Endothelial cell of umbilical vein (primary cell): ENCODE results near the gene CD46. TPM values are rescaled to one million over a fixed set of nuclear protein-coding genes. Genes with fewer than 3 reads are reported as not detected.

Experiments used
- BruUV-seq: library from RNA; stranded (reverse); fragments of 400-500 nt; replicated peaks from 2 replicates; lab custom pipeline; 2021; lab: Mats Ljungman, UMichigan
- CTCF ChIA-PET: fragments of 300-600, 350-600 bp; sonication (Branson Sonifier 250); formaldehyde crosslinking; loops from one replicate; lab custom pipeline; 2021; ENCODE audit warnings: antibody characterized with exemption, inconsistent platforms; lab: Charles Lee
- POLR2A ChIA-PET: fragments of 300-600, 350-600 bp; sonication (Branson Sonifier 250); formaldehyde crosslinking; loops from one replicate; lab custom pipeline; 2021; ENCODE audit warnings: antibody characterized with exemption, inconsistent platforms; lab: Charles Lee
- DNase-seq: peaks from one replicate; pipeline ENCODE4 v3.0.0-alpha.2; 2011; ENCODE audit warnings: low read depth, low spot score
- FAIRE-seq: peaks from 2 replicates; lab custom pipeline; 2011; peaks lifted over from hg19 to GRCh38; lab: Jason Lieb, UNC
- H2AFZ ChIP-seq: 2 replicates; pipeline ENCODE4 v1.6.0; 2012; ENCODE audit warnings: low read depth, low read length, control low read depth, inconsistent platforms
- H3K27ac ChIP-seq: 2 replicates; pipeline ENCODE4 v1.5.1; 2011; ENCODE audit warnings: low read depth, mild to moderate bottlenecking, control low read depth, low read length, moderate library complexity; ENCODE audit not compliant: insufficient read depth
- H3K27me3 ChIP-seq, 2 experiments: 2 replicates each; pipeline versions ENCODE4 v1.6.0 to v1.6.1; 2011; ENCODE audit warnings: low read length in 2 of 2, mixed read lengths in 1 of 2; ENCODE audit not compliant: control insufficient read depth in 2 of 2, insufficient read depth in 2 of 2
- H3K36me3 ChIP-seq, 2 experiments: 2 replicates in 1 of 2; 3 replicates in 1 of 2; pipeline ENCODE4 v1.5.1; 2011; ENCODE audit warnings: low read length in 2 of 2, mild to moderate bottlenecking in 1 of 2, moderate library complexity in 1 of 2; ENCODE audit not compliant: control insufficient read depth in 2 of 2, insufficient read depth in 2 of 2; ENCODE audit errors: extremely low read depth in 1 of 2
- H3K4me1 ChIP-seq: 3 replicates; pipeline ENCODE4 v1.5.1; 2011; ENCODE audit warnings: mild to moderate bottlenecking, low read length; ENCODE audit not compliant: control insufficient read depth, insufficient read depth; ENCODE audit errors: extremely low read depth
- H3K4me2 ChIP-seq: 2 replicates; pipeline ENCODE4 v1.6.1; 2011; ENCODE audit warnings: low read length, control low read depth, mixed read lengths; ENCODE audit not compliant: insufficient read depth
- H3K4me3 ChIP-seq, 3 experiments: fragments of 200-600 bp in 1 of 3; sonication (generic), shearing (Covaris generic) in 1 of 3; replicated peaks in 1 of 3; 2 replicates each; pipeline ENCODE4 v1.5.1; 2011 to 2016; ENCODE audit warnings: control low read depth in 3 of 3, low read length in 3 of 3, mild to moderate bottlenecking in 2 of 3, inconsistent platforms in 1 of 3, low read depth in 1 of 3, moderate library complexity in 1 of 3; ENCODE audit not compliant: insufficient read depth in 1 of 3
- H3K79me2 ChIP-seq: 2 replicates; pipeline ENCODE4 v1.6.0; 2012; ENCODE audit warnings: low read length, inconsistent platforms; ENCODE audit not compliant: control insufficient read depth, insufficient read depth
- H3K9ac ChIP-seq: replicated peaks from 2 replicates; pipeline ENCODE3; 2011; ENCODE audit warnings: low read length, control low read depth; ENCODE audit not compliant: insufficient read depth; ENCODE audit errors: extremely low read depth
- H3K9me1 ChIP-seq: replicated peaks from 3 replicates; pipeline ENCODE4 v1.6.0; 2011; ENCODE audit warnings: mild to moderate bottlenecking, low read length; ENCODE audit not compliant: control insufficient read depth, insufficient read depth; ENCODE audit errors: extremely low read depth
- H3K9me3 ChIP-seq: replicated peaks from 2 replicates; pipeline ENCODE4 v1.5.1; 2012; ENCODE audit warnings: low read length, inconsistent platforms; ENCODE audit not compliant: control insufficient read depth, insufficient read depth
- H4K20me1 ChIP-seq: replicated peaks from 2 replicates; pipeline ENCODE3; 2011; ENCODE audit warnings: mild to moderate bottlenecking, low read length; ENCODE audit not compliant: control insufficient read depth, insufficient read depth; ENCODE audit errors: extremely low read depth
- EZH2 ChIP-seq: IDR thresholded peaks from 2 replicates; pipeline ENCODE4 v1.6.1; 2012; ENCODE audit warnings: borderline replicate concordance, low read depth, mild to moderate bottlenecking, moderate library complexity, low read length, inconsistent platforms; ENCODE audit not compliant: severe bottlenecking
- FOS ChIP-seq: IDR thresholded peaks from 2 replicates; pipeline ENCODE4 v1.6.1; 2011; ENCODE audit warnings: mild to moderate bottlenecking, low read length, moderate library complexity, borderline replicate concordance; ENCODE audit not compliant: insufficient read depth
- MYC ChIP-seq: IDR thresholded peaks from one replicate; pipeline ENCODE4 v1.6.1; 2011; ENCODE audit warnings: mild to moderate bottlenecking, low read depth, low read length
- POLR2A ChIP-seq: IDR thresholded peaks from 2 replicates; pipeline ENCODE4 v1.6.1; 2012; ENCODE audit warnings: low read depth, mild to moderate bottlenecking, control low read depth, low read length
- dilution Hi-C: fragments of 300-500 bp; cut with MboI; formaldehyde crosslinking; loops from one replicate; pipeline ENCODE4 v1.15.0; 2019; ENCODE audit warnings: low sequenced_read_pairs; ENCODE audit not compliant: extremely low pct_ligation_motif_present
- intact Hi-C: fragments of 100-400 bp; cut with micrococcal nuclease; formaldehyde crosslinking; loops from one replicate; pipeline ENCODE4 v1.10.0; 2022
- polyA plus RNA-seq, 4 experiments: library from polyadenylated mRNA; depleted of rRNA in 3 of 4; stranded (reverse) in 3 of 4; unstranded in 1 of 4; fragments of >200 nt; gene quantifications; 2 replicates each; pipeline versions ENCODE4 v1.2.1 to v1.2.3, GENCODE V29; 2011 to 2012; ENCODE audit warnings: missing spikeins in 1 of 4
- total RNA-seq: library from RNA; stranded (reverse); gene quantifications from 2 replicates; pipeline ENCODE4 v1.2.3, GENCODE V29; 2021
- TF ChIP-seq, protein P1 (sequence below): IDR thresholded peaks from 2 replicates; pipeline ENCODE4 v1.6.1; 2011; ENCODE audit not compliant: insufficient read depth, insufficient read length
- TF ChIP-seq, protein P2 (sequence below), 2 donors: IDR thresholded peaks; 1 replicate in 1 of 2; 2 replicates in 1 of 2; pipeline ENCODE4 v1.5.1; 2011; ENCODE audit warnings: low read length in 2 of 2, mild to moderate bottlenecking in 2 of 2, moderate library complexity in 2 of 2, control low read depth in 1 of 2, inconsistent platforms in 1 of 2, low read depth in 1 of 2; ENCODE audit not compliant: insufficient read depth in 1 of 2; ENCODE audit errors: extremely low read depth in 1 of 2

The CD46 gene
- total and polyA plus RNA-seq, 2 donors (not counting 3 experiments of a cell fraction or from before 2014, with no cell fraction given), result 134 to 256 TPM

DNA sequence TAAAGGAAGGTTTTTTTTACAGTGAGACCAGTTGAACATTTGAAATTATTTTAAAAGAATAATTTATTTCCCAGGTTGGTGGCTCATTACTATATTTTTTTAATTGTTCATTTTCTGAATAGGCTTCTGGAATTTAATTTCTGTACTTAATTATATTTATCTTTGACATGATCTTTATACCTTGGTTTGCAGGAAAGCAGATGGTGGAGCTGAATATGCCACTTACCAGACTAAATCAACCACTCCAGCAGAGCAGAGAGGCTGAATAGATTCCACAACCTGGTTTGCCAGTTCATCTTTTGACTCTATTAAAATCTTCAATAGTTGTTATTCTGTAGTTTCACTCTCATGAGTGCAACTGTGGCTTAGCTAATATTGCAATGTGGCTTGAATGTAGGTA is 41.5 kb downstream of the CD46 start:
- DNase-seq (no peak), FAIRE-seq (no peak)
- no peak overlapping the region for H3K4me2 ChIP-seq
- H3K27me3 ChIP-seq, result no peaks in the 10 kb centered on the region
- H3K9me3 ChIP-seq, result no peaks in the 10 kb centered on the region
- H3K79me2 ChIP-seq, result no peaks in the 10 kb centered on the region
- CTCF ChIA-PET, result no interaction called here
- H3K9me1 ChIP-seq, result no peaks in the 10 kb centered on the region
- peaks cover 4 to 24% of the 10 kb centered on the region in 2 experiments for H3K36me3 ChIP-seq
- no peak overlapping the region for H3K27ac ChIP-seq
- H3K9ac ChIP-seq, result no peak overlapping the region
- no peak for TF ChIP-seq POLR2A
- H3K4me3 ChIP-seq, result no peak overlapping the region
- dilution Hi-C loops (no loop called here), intact Hi-C loops (no loop called here)
- POLR2A ChIA-PET, result no interaction called here
- H2AFZ ChIP-seq, result no peak overlapping the region
- H3K4me1 ChIP-seq, result peaks cover 4% of the 10 kb centered on the region
- H4K20me1 ChIP-seq, result no peaks in the 10 kb centered on the region
- no TSS peak for BruUV-seq

DNA sequence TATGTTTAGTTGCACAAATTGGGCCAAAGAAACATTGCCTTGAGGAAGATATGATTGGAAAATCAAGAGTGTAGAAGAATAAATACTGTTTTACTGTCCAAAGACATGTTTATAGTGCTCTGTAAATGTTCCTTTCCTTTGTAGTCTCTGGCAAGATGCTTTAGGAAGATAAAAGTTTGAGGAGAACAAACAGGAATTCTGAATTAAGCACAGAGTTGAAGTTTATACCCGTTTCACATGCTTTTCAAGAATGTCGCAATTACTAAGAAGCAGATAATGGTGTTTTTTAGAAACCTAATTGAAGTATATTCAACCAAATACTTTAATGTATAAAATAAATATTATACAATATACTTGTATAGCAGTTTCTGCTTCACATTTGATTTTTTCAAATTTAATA is 43.0 kb downstream of the CD46 start:
- ChIA-PET CTCF (interaction anchor here (0.9 to 1.5 kb wide), 2 partner anchors 42 to 96 kb away, joined by 3 read pairs; no protein-coding TSS in a partner anchor), POLR2A (no interaction called here)
- Histone ChIP-seq H3K36me3 (peaks cover 4 to 21% of the 10 kb centered on the region in 2 experiments), H3K4me1 (peaks cover 4% of the 10 kb centered on the region), H3K9me3 (no peaks in the 10 kb centered on the region), H3K9ac (no peak overlapping the region), H3K9me1 (no peaks in the 10 kb centered on the region), H3K4me2 (no peak overlapping the region), H4K20me1 (no peaks in the 10 kb centered on the region), H3K27ac (no peak overlapping the region), H3K4me3 (no peak overlapping the region), H3K27me3 (no peaks in the 10 kb centered on the region), H3K79me2 (no peaks in the 10 kb centered on the region), H2AFZ (no peak overlapping the region)
- TF ChIP-seq, protein P1, sequence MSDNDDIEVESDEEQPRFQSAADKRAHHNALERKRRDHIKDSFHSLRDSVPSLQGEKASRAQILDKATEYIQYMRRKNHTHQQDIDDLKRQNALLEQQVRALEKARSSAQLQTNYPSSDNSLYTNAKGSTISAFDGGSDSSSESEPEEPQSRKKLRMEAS, result no peak
- TF ChIP-seq, protein P2, sequence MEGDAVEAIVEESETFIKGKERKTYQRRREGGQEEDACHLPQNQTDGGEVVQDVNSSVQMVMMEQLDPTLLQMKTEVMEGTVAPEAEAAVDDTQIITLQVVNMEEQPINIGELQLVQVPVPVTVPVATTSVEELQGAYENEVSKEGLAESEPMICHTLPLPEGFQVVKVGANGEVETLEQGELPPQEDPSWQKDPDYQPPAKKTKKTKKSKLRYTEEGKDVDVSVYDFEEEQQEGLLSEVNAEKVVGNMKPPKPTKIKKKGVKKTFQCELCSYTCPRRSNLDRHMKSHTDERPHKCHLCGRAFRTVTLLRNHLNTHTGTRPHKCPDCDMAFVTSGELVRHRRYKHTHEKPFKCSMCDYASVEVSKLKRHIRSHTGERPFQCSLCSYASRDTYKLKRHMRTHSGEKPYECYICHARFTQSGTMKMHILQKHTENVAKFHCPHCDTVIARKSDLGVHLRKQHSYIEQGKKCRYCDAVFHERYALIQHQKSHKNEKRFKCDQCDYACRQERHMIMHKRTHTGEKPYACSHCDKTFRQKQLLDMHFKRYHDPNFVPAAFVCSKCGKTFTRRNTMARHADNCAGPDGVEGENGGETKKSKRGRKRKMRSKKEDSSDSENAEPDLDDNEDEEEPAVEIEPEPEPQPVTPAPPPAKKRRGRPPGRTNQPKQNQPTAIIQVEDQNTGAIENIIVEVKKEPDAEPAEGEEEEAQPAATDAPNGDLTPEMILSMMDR (IDR thresholded peaks at IDR 0.05; ENCODE audit: extremely low read depth in 1 of 2, insufficient read depth in 1 of 2, low read depth in 1 of 2, low read length in 2 of 2), result no peak
- TF ChIP-seq POLR2A, result no peak
- TF ChIP-seq MYC, result no peak
- no peak for TF ChIP-seq EZH2
- no peak for TF ChIP-seq FOS
- intact Hi-C loops (no loop called here), dilution Hi-C loops (no loop called here)
- BruUV-seq, result TSS peak; percentile 37
- FAIRE-seq (no peak), DNase-seq (peak; percentile 41)
